ENCODE measurements around the gene NCAM2. TPM values are rescaled to one million over a fixed set of nuclear protein-coding genes. Genes with fewer than 3 reads are reported as not detected.

The NCAM2 gene
- total and polyA plus RNA-seq, 2 of the 8 experiments (the other 6 are each of a cell fraction or from before 2014, with no cell fraction given): 0.14 to 1.1 TPM

GRCh38 chr21:21159253-21159899 lies 161.2 kb downstream of the NCAM2 start:
- 92% methylated on average over 3 of the region's 3 CpGs; no CpG with 5 or more reads in 1 of the 2 experiments for WGBS, 2 experiments (ENCODE audit: extremely low coverage in 1 of 2, insufficient coverage in 1 of 2, insufficient read length in 1 of 2, insufficient replicate concordance in 2 of 2, low coverage in 1 of 2, low lambda C conversion rate in 2 of 2, missing lambda C conversion rate in 1 of 2)
- no peak overlapping the region for H3K4me2 ChIP-seq (ENCODE audit: insufficient read depth in 1 of 2, low read depth in 2 of 2, low read length in 2 of 2)
- H3K9ac ChIP-seq (replicated peaks in 1 of 4; ENCODE audit: extremely low read depth in 1 of 4, low read depth in 3 of 4, low read length in 3 of 4): no peak overlapping the region
- FAIRE-seq (no peak), DNase-seq (ENCODE audit: low read depth in 1 of 2, low spot score in 2 of 2) (no peak)
- no peak overlapping the region for H2BK15ac ChIP-seq (ENCODE audit: low read length)
- no peak overlapping the region for H2BK5ac ChIP-seq (ENCODE audit: low read depth, low read length)
- H3K79me1 ChIP-seq (ENCODE audit: low read depth, low read length): no peaks in the 10 kb centered on the region
- H3K14ac ChIP-seq (ENCODE audit: insufficient read length): no peak overlapping the region
- H3K23ac ChIP-seq (ENCODE audit: insufficient read length): no peak overlapping the region
- H4K20me1 ChIP-seq (replicated peaks in 1 of 2; ENCODE audit: control insufficient read depth in 1 of 2, insufficient read depth in 2 of 2, low read length in 2 of 2): no peaks in the 10 kb centered on the region
- no peaks in the 10 kb centered on the region for H3K9me3 ChIP-seq (ENCODE audit: insufficient read depth in 2 of 2, low read depth in 1 of 2, low read length in 1 of 2)
- H4K91ac ChIP-seq (replicated peaks; ENCODE audit: insufficient read length, low read length): no peak overlapping the region
- ChIA-PET POLR2A (ENCODE audit: partially characterized antibody) (no interaction called here), CTCF (ENCODE audit: partially characterized antibody) (no interaction called here)
- peaks cover 0 to 2% (median 0%) of the 10 kb centered on the region in 4 experiments; a peak in 1 of 7 replicates for H3K27me3 ChIP-seq (replicated peaks in 1 of 4; ENCODE audit: control insufficient read depth in 3 of 4, extremely low read depth in 1 of 4, insufficient read depth in 3 of 4, low read length in 3 of 4)
- H2AK5ac ChIP-seq (ENCODE audit: low read depth, low read length): no peak overlapping the region
- no peak overlapping the region for H2BK120ac ChIP-seq (replicated peaks; ENCODE audit: low read depth, low read length)
- H3K4me1 ChIP-seq (replicated peaks in 1 of 4; ENCODE audit: control insufficient read depth in 3 of 4, insufficient read depth in 4 of 4, low read length in 3 of 4): no peaks in the 10 kb centered on the region
- no peak overlapping the region for H2AFZ ChIP-seq (ENCODE audit: low read length)
- H3K4ac ChIP-seq (replicated peaks; ENCODE audit: insufficient read length, low read depth, low read length): no peak overlapping the region
- H2BK20ac ChIP-seq (ENCODE audit: low read length): no peak overlapping the region
- H3K56ac ChIP-seq (replicated peaks; ENCODE audit: insufficient read length, low read depth, low read length): no peak overlapping the region
- no peaks in the 10 kb centered on the region for H3K79me2 ChIP-seq (ENCODE audit: control insufficient read depth in 1 of 2, insufficient read depth in 2 of 2, low read length in 2 of 2)
- no peak overlapping the region for H2BK12ac ChIP-seq (ENCODE audit: low read depth, low read length)
- no peaks in the 10 kb centered on the region for H3K36me3 ChIP-seq (ENCODE audit: control insufficient read depth in 2 of 4, insufficient read depth in 4 of 4, low read length in 3 of 4)
- no peak overlapping the region for H4K8ac ChIP-seq (ENCODE audit: extremely low read depth, insufficient read depth, low read length)
- H3K18ac ChIP-seq (ENCODE audit: extremely low read depth, low read length): no peak overlapping the region
- no peaks in the 10 kb centered on the region for H3K23me2 ChIP-seq (ENCODE audit: low read depth, low read length)
- H3K4me3 ChIP-seq (ENCODE audit: extremely low read depth in 1 of 4, insufficient read depth in 2 of 4, low read depth in 3 of 4, low read length in 4 of 4): no peak overlapping the region
- no peak overlapping the region for H3K27ac ChIP-seq (ENCODE audit: low read depth, low read length)
- no peak overlapping the region for H4K5ac ChIP-seq (ENCODE audit: insufficient read length, low read depth, low read length)
- TF ChIP-seq SRF (IDR thresholded peaks at IDR 0.05; ENCODE audit: low read depth, low read length) (no peak), CTBP2 (IDR thresholded peaks at IDR 0.05; ENCODE audit: borderline replicate concordance, insufficient read depth, insufficient read length, low read length) (no peak), TEAD4 (IDR thresholded peaks at IDR 0.05; ENCODE audit: low read depth, low read length) (no peak), JUN (IDR thresholded peaks at IDR 0.05; ENCODE audit: low read depth, low read length) (no peak), MAX (IDR thresholded peaks at IDR 0.05) (no peak), USF2 (IDR thresholded peaks at IDR 0.05; ENCODE audit: low read length) (no peak), MAFK (IDR thresholded peaks at IDR 0.05; ENCODE audit: low read depth, low read length) (no peak), SIN3A (conservative IDR thresholded peaks at IDR 0.05 in 1 of 2, IDR thresholded peaks at IDR 0.05 in 1 of 2; ENCODE audit: low read depth in 1 of 2, low read length in 2 of 2) (no peak), RXRA (IDR thresholded peaks at IDR 0.05; ENCODE audit: insufficient read depth, low read depth, low read length) (no peak), SIRT6 (IDR thresholded peaks at IDR 0.05; ENCODE audit: low read length) (no peak), SUZ12 (IDR thresholded peaks at IDR 0.05; ENCODE audit: low read length) (no peak), TBP (IDR thresholded peaks at IDR 0.05; ENCODE audit: low read depth, low read length) (no peak), CREB1 (IDR thresholded peaks at IDR 0.05) (no peak)
